Transverse colon (tissue), 4 donors: ENCODE data around the gene HMG20B. TPM values are rescaled to one million over a fixed set of nuclear protein-coding genes. Genes with fewer than 3 reads are reported as not detected.

Experiments used
- DNase-seq: peaks from one replicate; pipeline ENCODE4 v3.0.0-alpha.2; 2019
- H3K27ac ChIP-seq, 4 donors: fragments of 200-600 bp; sonication (generic); 2 replicates each; pipeline ENCODE4 v1.5.1; 2016 to 2018; ENCODE audit warnings: inconsistent platforms in 4 of 4
- H3K27me3 ChIP-seq: fragments of 200-600 bp; sonication (generic); 2 replicates; pipeline ENCODE4 v1.5.1; 2017; ENCODE audit warnings: inconsistent platforms
- H3K36me3 ChIP-seq, 4 donors: fragments of 200-600 bp; sonication (generic); 2 replicates each; pipeline ENCODE4 v1.5.1; 2017 to 2019; ENCODE audit warnings: inconsistent platforms in 4 of 4
- H3K4me1 ChIP-seq, 4 donors: fragments of 200-600 bp; sonication (generic); 2 replicates each; pipeline ENCODE4 v1.5.1; 2017 to 2020; ENCODE audit warnings: inconsistent platforms in 4 of 4
- H3K4me3 ChIP-seq, 4 donors: fragments of 200-600 bp; sonication (generic); 1 replicate in 1 of 4; 2 replicates in 3 of 4; pipeline versions ENCODE4 v1.5.1 to v1.6.1; 2017 to 2019; ENCODE audit warnings: inconsistent platforms in 4 of 4
- H3K9me3 ChIP-seq, 2 donors: fragments of 200-600 bp; sonication (generic); 2 replicates each; pipeline ENCODE4 v1.5.1; 2017 to 2019; ENCODE audit warnings: inconsistent platforms in 2 of 2
- EP300 ChIP-seq: sonication (generic); formaldehyde crosslinking; IDR thresholded peaks from one replicate; pipeline ENCODE4 v1.6.1; 2017; ENCODE audit warnings: antibody characterized with exemption, low read depth
- POLR2A ChIP-seq: fragments of 450-650 bp; IDR thresholded peaks from one replicate; pipeline ENCODE4 v1.6.1; 2016; ENCODE audit warnings: antibody characterized with exemption, mild to moderate bottlenecking, moderate library complexity
- POLR2AphosphoS5 ChIP-seq, 3 donors: sonication (generic); formaldehyde crosslinking; IDR thresholded peaks; one replicate each; pipeline ENCODE4 v1.6.1; 2016; ENCODE audit warnings: antibody characterized with exemption in 3 of 3
- WGBS, 2 donors: methylation state at CpG; one replicate each; pipeline ENCODE4 v1.1.5; 2018; ENCODE audit warnings: low coverage in 1 of 2; 5-methylcytosine and 5-hydroxymethylcytosine counted together
- in situ Hi-C, 4 donors: fragments of 200-750 bp; cut with MboI; loops; one replicate each; pipeline versions ENCODE4 v1.15.0 to v1.15.1; 2017; ENCODE audit warnings: low sequenced_read_pairs in 3 of 4, low pct_ligation_motif_present in 1 of 4, low pct_unique_long_range_greater_than_20kb in 1 of 4
- intact Hi-C: fragments of 100-400 bp; cut with DNase I; formaldehyde crosslinking; loops from one replicate; pipeline ENCODE4 v1.15.1; 2023; ENCODE audit warnings: low total_unique reads
- total RNA-seq, 4 donors: library from RNA; depleted of rRNA; stranded (reverse); fragments of >200 nt; gene quantifications; one replicate each; pipeline ENCODE4 v1.1.0, GENCODE V29; 2016
- TF ChIP-seq, protein P1 (sequence below), 5 experiments: fragments of 200-600 bp in 3 of 5; fragments of 450-650 bp in 2 of 5; sonication (generic) in 3 of 5; IDR thresholded peaks; 1 replicate in 2 of 5; 2 replicates in 3 of 5; pipeline ENCODE4 v1.5.1; 2016 to 2017; ENCODE audit warnings: antibody characterized with exemption in 5 of 5, inconsistent platforms in 3 of 5, mild to moderate bottlenecking in 2 of 5, moderate library complexity in 1 of 5

Gene HMG20B
- total RNA-seq, 4 donors from 2014 or later, result 88.9 to 555 (median 130) TPM

GRCh38 chr19:3555653-3556422 lies 16.9 kb upstream of the HMG20B start:
- TF ChIP-seq, protein P1, sequence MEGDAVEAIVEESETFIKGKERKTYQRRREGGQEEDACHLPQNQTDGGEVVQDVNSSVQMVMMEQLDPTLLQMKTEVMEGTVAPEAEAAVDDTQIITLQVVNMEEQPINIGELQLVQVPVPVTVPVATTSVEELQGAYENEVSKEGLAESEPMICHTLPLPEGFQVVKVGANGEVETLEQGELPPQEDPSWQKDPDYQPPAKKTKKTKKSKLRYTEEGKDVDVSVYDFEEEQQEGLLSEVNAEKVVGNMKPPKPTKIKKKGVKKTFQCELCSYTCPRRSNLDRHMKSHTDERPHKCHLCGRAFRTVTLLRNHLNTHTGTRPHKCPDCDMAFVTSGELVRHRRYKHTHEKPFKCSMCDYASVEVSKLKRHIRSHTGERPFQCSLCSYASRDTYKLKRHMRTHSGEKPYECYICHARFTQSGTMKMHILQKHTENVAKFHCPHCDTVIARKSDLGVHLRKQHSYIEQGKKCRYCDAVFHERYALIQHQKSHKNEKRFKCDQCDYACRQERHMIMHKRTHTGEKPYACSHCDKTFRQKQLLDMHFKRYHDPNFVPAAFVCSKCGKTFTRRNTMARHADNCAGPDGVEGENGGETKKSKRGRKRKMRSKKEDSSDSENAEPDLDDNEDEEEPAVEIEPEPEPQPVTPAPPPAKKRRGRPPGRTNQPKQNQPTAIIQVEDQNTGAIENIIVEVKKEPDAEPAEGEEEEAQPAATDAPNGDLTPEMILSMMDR (IDR thresholded peaks at IDR 0.05), result no peak
- TF ChIP-seq POLR2AphosphoS5 (IDR thresholded peaks at IDR 0.05), result no peak
- no peak for TF ChIP-seq EP300
- no peak for TF ChIP-seq POLR2A
- no peak for DNase-seq
- Histone ChIP-seq H3K9me3 (no peaks in the 10 kb centered on the region), H3K4me1 (peaks cover 11 to 44% (median 27%) of the 10 kb centered on the region in 4 donors), H3K4me3 (peak overlapping the region in 3 of 4 donors; percentile 73 to 99 (median 94)), H3K27me3 (no peaks in the 10 kb centered on the region), H3K27ac (peak overlapping the region in 3 of 4 donors; percentile 6 to 92 (median 12)), H3K36me3 (no peaks in the 10 kb centered on the region)
- WGBS, 2 donors, result 71% methylated on average over 11 of the region's 15 CpGs; no CpG with 5 or more reads in 1 of the 2 donors
- intact Hi-C loops (no loop called here), in situ Hi-C loops (no loop called here)

- Histone ChIP-seq H3K36me3 (no peaks in the 10 kb centered on the region), H3K27me3 (no peaks in the 10 kb centered on the region), H3K4me1 (peaks cover 11 to 44% (median 27%) of the 10 kb centered on the region in 4 donors), H3K27ac (peak overlapping the region; percentile 75 to 95 (median 88)), H3K9me3 (no peaks in the 10 kb centered on the region), H3K4me3 (peak overlapping the region; percentile 42 to 99 (median 84))
- TF ChIP-seq POLR2AphosphoS5 (IDR thresholded peaks at IDR 0.05), result no peak
- no peak for TF ChIP-seq EP300
- TF ChIP-seq, protein P1 (IDR thresholded peaks at IDR 0.05), result no peak
- TF ChIP-seq POLR2A, result no peak
- no peak for DNase-seq
- intact Hi-C loops (no loop called here), in situ Hi-C loops (no loop called here)
- 16 to 28% methylated on average over 4 to 9 of the region's 9 CpGs for WGBS, 2 donors
Measured at GRCh38 chr19:3556423-3556977, 16.2 kb upstream of the HMG20B start.

GRCh38 chr19:3556978-3557460 lies 15.7 kb upstream of the HMG20B start:
- Histone ChIP-seq H3K4me1 (peaks cover 11 to 44% (median 27%) of the 10 kb centered on the region in 4 donors), H3K9me3 (no peaks in the 10 kb centered on the region), H3K36me3 (no peaks in the 10 kb centered on the region), H3K27ac (peak overlapping the region; percentile 75 to 95 (median 88)), H3K27me3 (no peaks in the 10 kb centered on the region), H3K4me3 (peak overlapping the region; percentile 42 to 99 (median 84))
- intact Hi-C loops (no loop called here), in situ Hi-C loops (no loop called here)
- WGBS, 2 donors, result 0% methylated on average over 1 to 58 of the region's 60 CpGs
- DNase-seq, result peak; percentile 51
- TF ChIP-seq, protein P1 (IDR thresholded peaks at IDR 0.05), result no peak
- TF ChIP-seq POLR2AphosphoS5 (IDR thresholded peaks at IDR 0.05) (no peak), POLR2A (no peak)

- WGBS, 2 donors, result 1% methylated on average over 58 of the region's 81 CpGs; no CpG with 5 or more reads in 1 of the 2 donors
Measured at GRCh38 chr19:3557461-3558248, 15.1 kb upstream of the HMG20B start, which contains the start of gene MFSD12. MFSD12 (minus strand) TSS chr19:3557586; CDS start chr19:3557403, 183 bp downstream.

More at GRCh38 chr19:3557461-3558248, 15.1 kb upstream of the HMG20B start, which contains the start of gene MFSD12:
- in situ Hi-C loops (no loop called here), intact Hi-C loops (no loop called here)
- peak within 1 kb of the TSS; percentile 73 to 99 (median 94) for H3K4me3 ChIP-seq
- no peaks in the 10 kb centered on the region for H3K36me3 ChIP-seq
- H3K4me1 ChIP-seq, result peaks cover 11 to 44% (median 26%) of the 10 kb centered on the region in 4 donors
- no peaks in the 10 kb centered on the region for H3K9me3 ChIP-seq
- H3K27ac ChIP-seq, result peak within 1 kb of the TSS; percentile 75 to 95 (median 88)
- peak; percentile 96 for DNase-seq
- TF ChIP-seq POLR2A (peak; percentile 52), EP300 (no peak), POLR2AphosphoS5 (IDR thresholded peaks at IDR 0.05) (peak; percentile 88 to 89 (median 88))
- TF ChIP-seq, protein P1 (IDR thresholded peaks at IDR 0.05), result no peak
- H3K27me3 ChIP-seq, result no peaks in the 10 kb centered on the region
